ENCODE measurements around the gene TMEM245. TPM values are rescaled to one million over a fixed set of nuclear protein-coding genes. Genes with fewer than 3 reads are reported as not detected.

TMEM245 gene
- total and polyA plus RNA-seq, 2 of the 13 experiments (the other 11 are each of a cell fraction or from before 2014, with no cell fraction given): 53.5 to 55.4 TPM

GRCh38 chr9:109083813-109084405 is 35.8 kb downstream of the TMEM245 start:
- CTCF ChIA-PET (ENCODE audit: low intra/inter-chr PET ratio, low total read pairs): no interaction called here
- BruUV-seq (replicated peaks): no TSS peak
- no peak for DNase-seq (ENCODE audit: low spot score)
- Histone ChIP-seq H3K9me3 (ENCODE audit: low read length) (no peaks in the 10 kb centered on the region), H3K27ac (ENCODE audit: extremely low read length, insufficient read depth, low read length) (no peak overlapping the region), H3K36me3 (replicated peaks in 1 of 2; ENCODE audit: control insufficient read depth in 1 of 2, insufficient read depth in 2 of 2, low read length in 2 of 2) (peaks cover 8 to 40% of the 10 kb centered on the region in 2 experiments), H2AFZ (ENCODE audit: low read length) (no peak overlapping the region), H4K20me1 (ENCODE audit: insufficient read depth, low read length) (no peaks in the 10 kb centered on the region), H3K9ac (ENCODE audit: insufficient read depth, low read depth, low read length) (no peak overlapping the region), H3K4me2 (ENCODE audit: low read depth, low read length) (no peak overlapping the region), H3K27me3 (ENCODE audit: control insufficient read depth in 1 of 2, insufficient read depth in 2 of 2, low read length in 2 of 2) (no peaks in the 10 kb centered on the region), H3K4me1 (ENCODE audit: insufficient read depth, low read length) (peaks cover 87% of the 10 kb centered on the region), H3K4me3 (replicated peaks in 1 of 3; ENCODE audit: insufficient read depth in 1 of 3, low read depth in 2 of 3, low read length in 3 of 3) (no peak overlapping the region), H3K79me2 (ENCODE audit: insufficient read depth, low read length) (peaks cover 13% of the 10 kb centered on the region)
- no peak for FAIRE-seq
- no peak for TF ChIP-seq THAP9 (CRISPR knock-in tag; IDR thresholded peaks at IDR 0.05; ENCODE audit: borderline replicate concordance)
- in situ Hi-C loops (cut with HindIII; ENCODE audit: extremely low pct_ligation_motif_present, low pct_unique_long_range_greater_than_20kb): loop anchor here (10.0 kb wide), 1 partner anchor 61 kb away; no protein-coding TSS in a partner anchor
- WGBS (ENCODE audit: low lambda C conversion rate): 98% methylated on average over 4 of the region's 4 CpGs
- intact Hi-C loops (cut with micrococcal nuclease; ENCODE audit: unreplicated experiment): loop anchor here (5.0 kb wide), 1 partner anchor 47 kb away; no protein-coding TSS in a partner anchor
- ATAC-seq: no peak
- POLR2A ChIA-PET: no interaction called here

GRCh38 chr9:109083141-109083540 is 36.6 kb downstream of the TMEM245 start:
- Histone ChIP-seq H3K27me3 (ENCODE audit: control insufficient read depth in 1 of 2, insufficient read depth in 2 of 2, low read length in 2 of 2) (no peaks in the 10 kb centered on the region), H3K36me3 (replicated peaks in 1 of 2; ENCODE audit: control insufficient read depth in 1 of 2, insufficient read depth in 2 of 2, low read length in 2 of 2) (peaks cover 7 to 43% of the 10 kb centered on the region in 2 experiments; a peak in 4 of 5 replicates), H3K79me2 (ENCODE audit: insufficient read depth, low read length) (peaks cover 13% of the 10 kb centered on the region), H3K27ac (ENCODE audit: extremely low read length, insufficient read depth, low read length) (peak overlapping the region; percentile 62), H4K20me1 (ENCODE audit: insufficient read depth, low read length) (no peaks in the 10 kb centered on the region), H3K4me2 (ENCODE audit: low read depth, low read length) (no peak overlapping the region), H3K4me1 (ENCODE audit: insufficient read depth, low read length) (peaks cover 89% of the 10 kb centered on the region), H2AFZ (ENCODE audit: low read length) (no peak overlapping the region), H3K9me3 (ENCODE audit: low read length) (no peaks in the 10 kb centered on the region), H3K4me3 (replicated peaks in 1 of 3; ENCODE audit: insufficient read depth in 1 of 3, low read depth in 2 of 3, low read length in 3 of 3) (no peak overlapping the region), H3K9ac (ENCODE audit: insufficient read depth, low read depth, low read length) (no peak overlapping the region)
- FAIRE-seq: no peak
- intact Hi-C loops (cut with micrococcal nuclease; ENCODE audit: unreplicated experiment): loop anchor here (5.0 kb wide), 1 partner anchor 46 kb away; no protein-coding TSS in a partner anchor
- DNase-seq (ENCODE audit: low spot score): no peak
- WGBS (ENCODE audit: low lambda C conversion rate): 69% methylated on average over 7 of the region's 7 CpGs
- POLR2A ChIA-PET: interaction anchor here (0.6 kb wide), 1 partner anchor 92 kb away, joined by 4 read pairs; no protein-coding TSS in a partner anchor
- CTCF ChIA-PET (ENCODE audit: low intra/inter-chr PET ratio, low total read pairs): no interaction called here
- no TSS peak for BruUV-seq (replicated peaks)
- in situ Hi-C loops (cut with HindIII; ENCODE audit: extremely low pct_ligation_motif_present, low pct_unique_long_range_greater_than_20kb): loop anchor here (10.0 kb wide), 1 partner anchor 62 kb away; no protein-coding TSS in a partner anchor
- ATAC-seq: no peak
- TF ChIP-seq RARA (CRISPR knock-in tag; IDR thresholded peaks at IDR 0.05) (no peak), CENPX (CRISPR knock-in tag; IDR thresholded peaks at IDR 0.05) (no peak), ZSCAN20 (CRISPR knock-in tag; IDR thresholded peaks at IDR 0.05; ENCODE audit: borderline replicate concordance) (no peak), NR3C1 (CRISPR knock-in tag; IDR thresholded peaks at IDR 0.05) (no peak), HOXA9 (CRISPR knock-in tag; IDR thresholded peaks at IDR 0.05; ENCODE audit: borderline replicate concordance) (no peak), NPAS2 (CRISPR knock-in tag; IDR thresholded peaks at IDR 0.05; ENCODE audit: borderline replicate concordance) (no peak), ZNF430 (CRISPR knock-in tag; IDR thresholded peaks at IDR 0.05) (no peak), CC2D1A (CRISPR knock-in tag; IDR thresholded peaks at IDR 0.05) (no peak), ZNF12 (CRISPR knock-in tag; IDR thresholded peaks at IDR 0.05) (no peak), HOMEZ (CRISPR knock-in tag; IDR thresholded peaks at IDR 0.05; ENCODE audit: low read depth) (peak; percentile 30; the same call in 1 of the 2 replicates), IRF9 (CRISPR knock-in tag; IDR thresholded peaks at IDR 0.05; ENCODE audit: borderline replicate concordance) (no peak), HNF4A (CRISPR knock-in tag; IDR thresholded peaks at IDR 0.05) (peak; percentile 19; the same call in 1 of the 2 replicates)

Measured in HepG2 (cell line).